ENCODE measurements around the gene XYLT2.

DNA sequence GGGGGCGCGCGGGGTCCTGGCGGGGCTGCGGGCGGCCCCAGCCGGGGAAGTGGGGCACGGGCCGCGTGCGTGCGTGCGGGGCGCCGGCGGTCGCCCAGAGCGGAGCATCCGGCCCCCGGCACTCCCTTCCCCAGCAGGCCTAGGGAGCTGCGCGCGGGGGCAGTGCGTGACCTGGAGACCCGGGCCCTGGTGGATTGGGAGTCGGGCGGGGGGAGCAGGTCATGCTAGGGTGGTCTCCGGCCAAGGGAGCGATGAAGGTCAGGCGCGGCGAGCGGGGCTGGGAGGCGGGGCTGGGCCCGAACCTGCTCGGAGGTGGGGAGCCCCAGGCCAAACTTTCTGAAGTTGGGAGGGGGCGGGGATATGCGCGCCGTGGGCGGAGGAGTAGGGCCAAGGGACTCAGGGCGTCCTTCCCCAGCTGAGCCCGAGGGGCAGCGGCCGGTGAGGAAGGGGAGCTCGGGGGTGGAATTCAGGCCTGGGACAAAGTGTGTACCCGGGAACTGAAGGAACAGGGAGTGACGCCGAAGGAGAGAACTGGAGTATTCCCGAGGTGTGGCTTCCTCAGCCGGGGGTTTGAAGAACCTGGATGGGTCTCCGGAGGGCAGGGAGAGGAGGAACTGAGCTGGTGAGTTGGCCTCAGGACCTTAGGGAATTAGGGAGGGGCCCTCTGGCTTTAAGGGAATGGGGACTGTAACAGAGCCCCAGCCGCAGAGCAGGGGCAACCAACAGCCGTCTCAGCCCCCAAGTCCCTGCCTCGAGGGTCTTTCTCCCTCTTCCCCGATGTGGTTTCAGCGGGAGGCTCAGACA, 589 bp downstream of the XYLT2 start:
- TF ChIP-seq, protein P1, sequence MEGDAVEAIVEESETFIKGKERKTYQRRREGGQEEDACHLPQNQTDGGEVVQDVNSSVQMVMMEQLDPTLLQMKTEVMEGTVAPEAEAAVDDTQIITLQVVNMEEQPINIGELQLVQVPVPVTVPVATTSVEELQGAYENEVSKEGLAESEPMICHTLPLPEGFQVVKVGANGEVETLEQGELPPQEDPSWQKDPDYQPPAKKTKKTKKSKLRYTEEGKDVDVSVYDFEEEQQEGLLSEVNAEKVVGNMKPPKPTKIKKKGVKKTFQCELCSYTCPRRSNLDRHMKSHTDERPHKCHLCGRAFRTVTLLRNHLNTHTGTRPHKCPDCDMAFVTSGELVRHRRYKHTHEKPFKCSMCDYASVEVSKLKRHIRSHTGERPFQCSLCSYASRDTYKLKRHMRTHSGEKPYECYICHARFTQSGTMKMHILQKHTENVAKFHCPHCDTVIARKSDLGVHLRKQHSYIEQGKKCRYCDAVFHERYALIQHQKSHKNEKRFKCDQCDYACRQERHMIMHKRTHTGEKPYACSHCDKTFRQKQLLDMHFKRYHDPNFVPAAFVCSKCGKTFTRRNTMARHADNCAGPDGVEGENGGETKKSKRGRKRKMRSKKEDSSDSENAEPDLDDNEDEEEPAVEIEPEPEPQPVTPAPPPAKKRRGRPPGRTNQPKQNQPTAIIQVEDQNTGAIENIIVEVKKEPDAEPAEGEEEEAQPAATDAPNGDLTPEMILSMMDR (IDR thresholded peaks at IDR 0.05; ENCODE audit: poor library complexity) = no peak
- no peak for TF ChIP-seq EZH2 (IDR thresholded peaks at IDR 0.05; ENCODE audit: borderline replicate concordance)
